ENCODE data around the gene CBFA2T2.
"Not testable (repeated sequence)": the region's sequence is repeated elsewhere in the genome, so short reads cannot be mapped to it uniquely, and the experiment has no call there.

CBFA2T2 gene

GRCh38 chr20:33694639-33695012 is 204.7 kb downstream of the CBFA2T2 start:
- Mint-ChIP-seq H3K9me3 (no peaks in the 10 kb centered on the region), H3K36me3 (no peaks in the 10 kb centered on the region), H3K27ac (no peak overlapping the region), H3K4me1 (peaks cover 13% of the 10 kb centered on the region), H3K27me3 (no peaks in the 10 kb centered on the region), H3K4me3 (no peak overlapping the region)

GRCh38 chr20:33696448-33696847 is 206.6 kb downstream of the CBFA2T2 start:
- peaks cover 1% of the 10 kb centered on the region for H3K4me1 Mint-ChIP-seq
- H3K27ac Mint-ChIP-seq: no peak overlapping the region
- no peak overlapping the region for H3K4me3 Mint-ChIP-seq
- no peaks in the 10 kb centered on the region for H3K9me3 Mint-ChIP-seq
- H3K27me3 Mint-ChIP-seq: no peaks in the 10 kb centered on the region
- H3K36me3 Mint-ChIP-seq: no peaks in the 10 kb centered on the region

GRCh38 chr20:33697129-33697528 is 207.2 kb downstream of the CBFA2T2 start:
- Mint-ChIP-seq H3K9me3 (no peaks in the 10 kb centered on the region), H3K4me3 (no peak overlapping the region), H3K27ac (no peak overlapping the region), H3K4me1 (no peaks in the 10 kb centered on the region), H3K36me3 (no peaks in the 10 kb centered on the region), H3K27me3 (no peaks in the 10 kb centered on the region)

- H3K4me3 Mint-ChIP-seq, H3K27me3 Mint-ChIP-seq, H3K36me3 Mint-ChIP-seq: not testable (repeated sequence)
These were observed 209.1 kb downstream of the CBFA2T2 start for GRCh38 chr20:33698966-33699365.

More at GRCh38 chr20:33698966-33699365, 209.1 kb downstream of the CBFA2T2 start:
- not testable (repeated sequence) for H3K27ac Mint-ChIP-seq, H3K4me1 Mint-ChIP-seq, H3K9me3 Mint-ChIP-seq

Data from activated naive CD4-positive, alpha-beta T cell treated with anti-CD3 and anti-CD28 coated beads, Interleukin-2, amount 50 U/mL, for 24 hours (primary cell).